Activated naive CD4-positive, alpha-beta T cell treated with anti-CD3 and anti-CD28 coated beads, Interleukin-2, amount 50 U/mL, for 24 hours (primary cell): Measurements from ENCODE around the gene PPP1R3E.
A peak's percentile ranks its signal among the peaks of the same experiment; 100 is the strongest.

Experiments
- H3K27ac Mint-ChIP-seq: one replicate; pipeline ENCODE4 v1.8.0; 2021; ENCODE audit warnings: mild to moderate bottlenecking, mixed read lengths
- H3K27me3 Mint-ChIP-seq: one replicate; pipeline ENCODE4 v1.8.0; 2021; ENCODE audit warnings: mixed read lengths
- H3K36me3 Mint-ChIP-seq: one replicate; pipeline ENCODE4 v1.8.0; 2021; ENCODE audit warnings: mixed read lengths
- H3K4me1 Mint-ChIP-seq: one replicate; pipeline ENCODE4 v1.8.0; 2021; ENCODE audit warnings: mixed read lengths
- H3K4me3 Mint-ChIP-seq: one replicate; pipeline ENCODE4 v1.8.0; 2021; ENCODE audit warnings: mild to moderate bottlenecking, mixed read lengths
- H3K9me3 Mint-ChIP-seq: one replicate; pipeline ENCODE4 v1.8.0; 2021; ENCODE audit warnings: mixed read lengths

PPP1R3E gene

DNA sequence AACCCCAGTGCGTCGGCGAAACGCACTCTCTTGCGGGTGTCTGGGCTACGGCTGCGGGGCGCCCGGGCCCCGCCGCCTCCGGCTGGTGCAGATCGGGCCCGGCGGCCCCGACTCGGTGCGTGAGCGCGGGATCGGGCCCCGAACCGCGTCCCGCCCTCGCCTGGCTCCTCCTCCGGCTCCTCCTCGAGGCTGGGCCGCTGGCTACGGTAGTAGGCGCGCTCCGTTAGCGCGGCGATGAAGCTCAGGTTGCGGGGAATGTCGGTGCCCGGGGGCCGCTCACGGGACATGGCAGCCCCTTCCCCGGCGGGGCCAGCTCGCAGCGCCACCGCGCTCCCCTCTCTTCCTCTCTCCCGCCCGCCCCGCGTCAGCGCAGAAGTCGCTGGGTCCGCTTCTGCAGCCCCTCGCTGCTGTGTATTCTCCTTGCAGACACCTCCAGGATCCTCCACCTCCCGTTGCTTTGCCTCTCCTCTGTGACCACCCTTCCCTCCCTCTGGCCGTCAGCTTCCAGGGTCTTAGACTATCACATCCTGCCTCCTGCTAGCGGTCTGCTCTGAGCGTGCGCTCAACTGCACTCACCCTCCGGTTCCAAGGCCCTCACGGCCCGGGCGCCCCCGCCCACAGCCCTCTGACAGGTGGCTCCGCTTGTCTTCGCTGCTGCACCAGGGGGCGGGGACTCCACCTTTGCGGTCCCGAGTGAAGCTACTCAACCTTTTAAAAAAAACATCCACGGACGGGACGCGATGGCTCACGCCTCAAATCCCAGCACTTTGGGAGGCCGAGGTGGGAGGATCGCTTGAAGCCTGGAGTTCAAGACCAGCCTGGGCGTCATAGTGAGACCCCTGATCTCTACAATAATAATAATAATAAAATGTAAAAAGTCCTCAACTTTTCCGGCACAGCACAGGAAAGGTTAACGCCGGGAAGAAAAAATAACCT lies at the start of gene PPP1R3E:
TSS of gene PPP1R3E (minus strand) at position 570 of the 936 bp plus-strand sequence. CDS start at position 287, 283 bp downstream.
- peaks cover 2% of the 10 kb centered on the region for H3K36me3 Mint-ChIP-seq

DNA sequence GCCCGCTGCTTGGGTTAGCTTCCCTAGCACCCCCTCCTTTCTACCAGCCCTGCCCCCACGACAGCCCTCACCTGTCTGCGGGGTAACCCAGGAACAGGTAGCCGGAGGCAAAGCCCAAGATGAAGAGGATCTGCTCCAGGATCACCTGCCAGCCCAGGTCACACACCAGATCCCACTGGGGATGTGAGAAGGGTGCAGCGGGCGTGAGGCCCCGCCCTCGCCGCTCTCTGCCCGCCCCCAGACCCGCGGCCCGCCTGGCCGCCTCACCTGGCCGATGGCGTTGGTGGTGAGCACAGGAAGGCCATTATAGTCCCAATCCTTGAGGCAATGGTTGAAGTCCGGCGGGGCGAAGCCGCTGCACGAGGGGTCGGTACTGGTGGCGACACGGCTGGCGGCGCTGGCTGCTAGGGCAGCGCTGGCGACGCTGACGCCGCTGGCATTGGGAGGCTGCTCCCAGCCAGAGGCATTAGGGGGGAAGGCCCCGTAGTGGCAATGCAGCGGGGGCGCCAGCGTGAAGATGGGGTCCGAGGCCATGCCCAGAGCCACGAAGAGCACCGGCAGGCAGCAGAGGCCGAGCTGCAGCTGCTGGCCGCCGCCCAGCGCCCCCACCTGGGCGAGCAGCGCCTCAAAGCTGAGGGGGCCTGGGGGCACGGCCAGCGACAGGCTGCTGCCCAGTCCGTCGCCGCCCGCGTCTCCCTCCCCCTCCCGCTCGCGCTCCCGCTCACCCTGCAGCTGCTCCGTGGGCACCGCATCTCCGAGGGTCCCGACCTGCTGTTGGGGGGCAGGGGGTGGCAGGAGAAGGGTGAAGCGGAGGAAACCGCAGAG lies 49.2 kb upstream of the PPP1R3E start:
- no peak overlapping the region for H3K27ac Mint-ChIP-seq
- H3K4me3 Mint-ChIP-seq, result peak overlapping the region; percentile 81
- no peaks in the 10 kb centered on the region for H3K9me3 Mint-ChIP-seq
- H3K4me1 Mint-ChIP-seq, result peaks cover 21% of the 10 kb centered on the region
- H3K36me3 Mint-ChIP-seq, result no peaks in the 10 kb centered on the region
- H3K27me3 Mint-ChIP-seq, result peaks cover 1% of the 10 kb centered on the region

More for the DNA sequence above, at the start of gene PPP1R3E:
- Mint-ChIP-seq H3K4me1 (peaks cover 28% of the 10 kb centered on the region), H3K9me3 (no peaks in the 10 kb centered on the region), H3K27ac (peak within 1 kb of the TSS; percentile 100), H3K4me3 (peak within 1 kb of the TSS; percentile 98), H3K27me3 (peaks cover 13% of the 10 kb centered on the region)

DNA sequence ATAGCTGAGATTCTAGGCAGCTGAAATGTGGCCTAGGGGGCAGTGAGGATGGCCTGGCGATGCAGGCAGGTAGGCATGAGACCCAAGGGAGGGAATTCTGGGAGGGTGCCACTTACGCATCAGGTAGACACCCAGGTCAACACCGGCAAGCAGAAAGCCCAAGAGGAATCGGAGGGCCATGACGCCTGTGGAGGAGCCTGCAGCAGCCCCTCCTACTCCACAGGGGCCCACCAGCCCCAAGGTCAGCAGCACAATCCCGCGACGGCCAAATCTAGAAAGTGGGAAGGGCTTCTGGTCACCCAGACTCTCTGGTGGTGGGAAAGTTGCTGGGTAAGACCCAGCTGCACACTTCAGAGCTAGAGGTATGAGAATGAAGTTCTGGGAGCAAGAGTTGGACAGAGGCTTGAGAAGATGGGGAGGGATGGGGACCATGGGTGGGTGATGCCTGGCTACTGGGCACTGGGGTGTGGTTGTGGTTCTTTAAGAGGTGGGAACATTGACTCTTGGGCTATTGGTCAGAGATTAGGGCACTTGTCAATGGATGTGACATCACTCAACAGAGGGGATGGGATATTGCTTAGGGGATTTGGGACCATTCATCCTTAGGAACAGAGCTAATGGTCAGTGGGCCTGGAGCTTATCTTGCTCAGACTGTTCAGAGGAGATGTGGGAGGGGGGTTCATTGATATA lies 46.6 kb upstream of the PPP1R3E start:
- Mint-ChIP-seq H3K4me1 (peaks cover 21% of the 10 kb centered on the region), H3K36me3 (no peaks in the 10 kb centered on the region), H3K27ac (no peak overlapping the region), H3K27me3 (peaks cover 1% of the 10 kb centered on the region), H3K9me3 (no peaks in the 10 kb centered on the region), H3K4me3 (no peak overlapping the region)

- no peaks in the 10 kb centered on the region for H3K36me3 Mint-ChIP-seq
- no peaks in the 10 kb centered on the region for H3K9me3 Mint-ChIP-seq
- no peak overlapping the region for H3K27ac Mint-ChIP-seq
- H3K4me3 Mint-ChIP-seq, result no peak overlapping the region
- H3K27me3 Mint-ChIP-seq, result no peaks in the 10 kb centered on the region
- peaks cover 15% of the 10 kb centered on the region for H3K4me1 Mint-ChIP-seq
These were observed 45.6 kb upstream of the PPP1R3E start for GRCh38 chr14:23348297-23348655.

DNA sequence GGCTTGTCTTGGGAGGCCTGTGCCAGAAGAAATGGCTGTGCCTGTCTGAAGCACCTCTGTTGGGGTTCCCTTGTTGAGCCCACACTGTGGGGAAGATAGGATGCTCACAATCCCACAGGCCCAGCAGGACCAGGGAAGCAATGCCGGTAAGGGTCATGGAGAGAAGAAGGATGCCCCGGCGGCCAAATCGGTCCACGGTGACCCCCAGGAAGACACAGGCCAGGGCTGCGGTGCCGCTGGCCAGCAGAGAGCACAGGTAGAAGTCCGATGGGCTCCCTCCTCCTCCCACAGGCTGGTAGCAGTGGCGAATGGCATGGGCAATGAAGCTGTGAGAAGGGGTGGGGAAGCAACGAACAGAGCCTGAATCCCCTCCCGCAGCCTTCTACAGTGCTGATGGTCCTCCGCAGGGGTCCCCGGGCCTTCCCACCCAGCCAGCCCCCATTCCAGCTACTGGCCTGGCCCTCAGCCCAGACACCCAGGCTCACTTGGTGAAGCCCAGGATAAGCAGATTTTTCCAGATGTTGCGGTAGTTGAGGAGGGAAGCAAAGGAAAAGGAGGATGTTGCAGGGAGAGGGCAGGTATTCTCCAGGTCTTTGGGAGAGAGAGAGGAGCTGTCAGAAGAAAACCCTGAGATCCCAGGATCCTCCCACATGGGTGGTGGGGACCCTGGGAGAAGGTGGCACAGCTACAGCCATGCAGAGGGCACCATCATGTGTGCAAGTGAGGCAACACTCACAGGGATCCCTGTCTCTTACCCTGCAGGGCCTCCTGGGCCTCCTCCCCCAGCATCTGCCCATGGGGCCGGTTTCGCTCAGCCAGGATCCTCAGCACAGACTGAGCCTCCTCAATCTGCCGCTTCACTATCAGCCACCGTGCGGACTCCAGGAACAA lies 45.0 kb upstream of the PPP1R3E start:
- Mint-ChIP-seq H3K4me1 (peaks cover 10% of the 10 kb centered on the region), H3K36me3 (no peaks in the 10 kb centered on the region)

GRCh38 chr14:23346693-23347405 lies 44.2 kb upstream of the PPP1R3E start:
- H3K36me3 Mint-ChIP-seq, result no peaks in the 10 kb centered on the region

More for the DNA sequence above, 45.0 kb upstream of the PPP1R3E start:
- Mint-ChIP-seq H3K4me3 (no peak overlapping the region), H3K27ac (no peak overlapping the region), H3K9me3 (no peaks in the 10 kb centered on the region), H3K27me3 (no peaks in the 10 kb centered on the region)

DNA sequence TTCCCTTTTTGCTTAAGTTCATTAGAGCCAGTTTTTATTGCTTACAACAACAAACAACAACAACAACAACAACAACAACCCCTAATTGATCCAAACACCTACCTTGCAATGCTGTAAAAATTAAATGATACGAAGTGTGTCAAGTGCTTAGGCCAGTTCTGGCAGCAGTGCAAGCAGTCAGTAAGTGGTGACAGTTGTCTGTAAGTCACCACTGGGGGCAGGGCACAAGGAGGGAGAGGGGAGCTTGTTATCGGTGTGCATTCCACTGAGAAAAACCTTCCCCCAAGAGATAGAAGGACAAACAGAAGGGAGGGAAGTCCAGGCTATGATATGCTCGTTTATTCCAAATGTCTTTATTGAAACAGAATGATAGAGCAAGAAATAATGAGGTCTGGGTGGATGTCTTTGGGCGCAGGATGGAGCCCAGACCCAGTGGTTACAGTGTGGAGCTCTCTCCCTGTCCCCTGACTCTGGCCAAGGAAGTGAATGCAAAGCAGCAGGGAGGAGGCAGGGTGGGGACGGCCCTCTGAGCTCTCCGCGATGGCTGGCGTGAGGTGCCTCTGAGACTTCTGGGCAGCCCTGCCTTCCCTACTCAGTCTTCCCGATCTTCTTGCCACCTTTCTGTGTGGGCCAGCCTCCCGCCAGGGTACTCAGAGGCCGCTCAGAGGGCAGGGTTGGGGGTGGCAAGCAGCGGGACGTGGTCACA lies 43.5 kb upstream of the PPP1R3E start:
- Mint-ChIP-seq H3K9me3 (no peaks in the 10 kb centered on the region), H3K36me3 (no peaks in the 10 kb centered on the region), H3K27me3 (no peaks in the 10 kb centered on the region), H3K27ac (no peak overlapping the region), H3K4me3 (no peak overlapping the region), H3K4me1 (peaks cover 6% of the 10 kb centered on the region)

More at GRCh38 chr14:23346693-23347405, 44.2 kb upstream of the PPP1R3E start:
- Mint-ChIP-seq H3K27ac (no peak overlapping the region), H3K27me3 (no peaks in the 10 kb centered on the region), H3K4me1 (peaks cover 10% of the 10 kb centered on the region), H3K4me3 (no peak overlapping the region), H3K9me3 (no peaks in the 10 kb centered on the region)

- no peaks in the 10 kb centered on the region for H3K36me3 Mint-ChIP-seq
- H3K9me3 Mint-ChIP-seq, result no peaks in the 10 kb centered on the region
- no peak overlapping the region for H3K4me3 Mint-ChIP-seq
- H3K4me1 Mint-ChIP-seq, result no peaks in the 10 kb centered on the region
- no peaks in the 10 kb centered on the region for H3K27me3 Mint-ChIP-seq
- H3K27ac Mint-ChIP-seq, result no peak overlapping the region
These were observed 41.8 kb upstream of the PPP1R3E start for GRCh38 chr14:23344481-23344880.

GRCh38 chr14:23339506-23340268 lies 37.0 kb upstream of the PPP1R3E start:
- H3K27ac Mint-ChIP-seq, result no peak overlapping the region
- H3K4me3 Mint-ChIP-seq, result no peak overlapping the region
- no peaks in the 10 kb centered on the region for H3K4me1 Mint-ChIP-seq
- H3K9me3 Mint-ChIP-seq, result no peaks in the 10 kb centered on the region
- H3K36me3 Mint-ChIP-seq, result no peaks in the 10 kb centered on the region
- H3K27me3 Mint-ChIP-seq, result peaks cover 3% of the 10 kb centered on the region

- H3K9me3 Mint-ChIP-seq, result no peaks in the 10 kb centered on the region
- H3K4me3 Mint-ChIP-seq, result no peak overlapping the region
- H3K27ac Mint-ChIP-seq, result no peak overlapping the region
- H3K36me3 Mint-ChIP-seq, result no peaks in the 10 kb centered on the region
- peaks cover 3% of the 10 kb centered on the region for H3K27me3 Mint-ChIP-seq
- no peaks in the 10 kb centered on the region for H3K4me1 Mint-ChIP-seq
These were observed 33.0 kb upstream of the PPP1R3E start for GRCh38 chr14:23335623-23336022.

- peaks cover 9% of the 10 kb centered on the region for H3K36me3 Mint-ChIP-seq
- no peaks in the 10 kb centered on the region for H3K27me3 Mint-ChIP-seq
- H3K4me1 Mint-ChIP-seq, result peaks cover 13% of the 10 kb centered on the region
- H3K4me3 Mint-ChIP-seq, result no peak overlapping the region
- no peaks in the 10 kb centered on the region for H3K9me3 Mint-ChIP-seq
- H3K27ac Mint-ChIP-seq, result no peak overlapping the region
These were observed 25.5 kb upstream of the PPP1R3E start for GRCh38 chr14:23327947-23328744.

GRCh38 chr14:23326491-23327332 lies 24.1 kb upstream of the PPP1R3E start:
- Mint-ChIP-seq H3K4me3 (no peak overlapping the region), H3K36me3 (peaks cover 18% of the 10 kb centered on the region), H3K4me1 (peaks cover 26% of the 10 kb centered on the region), H3K27me3 (no peaks in the 10 kb centered on the region), H3K27ac (no peak overlapping the region), H3K9me3 (no peaks in the 10 kb centered on the region)
